Kidney (tissue), 14 donors: ENCODE data around the gene CLASRP. TPM values are rescaled to one million over a fixed set of nuclear protein-coding genes. Genes with fewer than 3 reads are reported as not detected.
A peak's percentile ranks its signal among the peaks of the same experiment; 100 is the strongest.

ENCODE experiments used
- DNase-seq, 5 donors: peaks; one replicate each; pipeline ENCODE4 v3.0.0-alpha.2; 2013 to 2020
- FAIRE-seq: peaks from 2 replicates; lab custom pipeline; 2012; peaks lifted over from hg19 to GRCh38; lab: Jason Lieb, UNC
- H3K27ac ChIP-seq, 2 donors: one replicate each; pipeline ENCODE4 v1.7.0; 2013; ENCODE audit warnings: low read depth in 2 of 2, low read length in 2 of 2, inconsistent platforms in 1 of 2
- H3K27me3 ChIP-seq: one replicate; pipeline ENCODE4 v1.7.1; 2013; ENCODE audit warnings: low read length, inconsistent platforms; ENCODE audit not compliant: control insufficient read depth, insufficient read depth
- H3K36me3 ChIP-seq, 3 donors: one replicate each; pipeline versions ENCODE4 v1.7.0 to v1.7.1; 2013; ENCODE audit warnings: low read length in 3 of 3, control low read depth in 1 of 3, inconsistent platforms in 1 of 3; ENCODE audit not compliant: insufficient read depth in 3 of 3, control insufficient read depth in 2 of 3
- H3K4me1 ChIP-seq, 3 donors: one replicate each; pipeline versions ENCODE4 v1.7.0 to v1.7.1; 2013; ENCODE audit warnings: low read length in 3 of 3, inconsistent platforms in 1 of 3, low read depth in 1 of 3; ENCODE audit not compliant: control insufficient read depth in 2 of 3, insufficient read depth in 2 of 3
- H3K4me3 ChIP-seq, 3 donors: one replicate each; pipeline versions ENCODE4 v1.7.0 to v1.8.1; 2013; ENCODE audit warnings: low read length in 3 of 3, control low read depth in 1 of 3, inconsistent platforms in 1 of 3
- H3K9ac ChIP-seq, 3 donors: one replicate each; pipeline versions ENCODE4 v1.7.0 to v1.7.1; 2013; ENCODE audit warnings: low read length in 3 of 3, control low read depth in 1 of 3, inconsistent platforms in 1 of 3
- H3K9me3 ChIP-seq, 3 donors: one replicate each; pipeline versions ENCODE4 v1.7.0 to v1.7.1; 2013; ENCODE audit warnings: low read length in 3 of 3, control low read depth in 1 of 3, inconsistent platforms in 1 of 3; ENCODE audit not compliant: control insufficient read depth in 2 of 3, insufficient read depth in 1 of 3
- CTCF ChIP-seq: IDR thresholded peaks from 3 replicates; pipeline ENCODE4 v1.5.1; 2012; ENCODE audit warnings: mild to moderate bottlenecking, moderate library complexity, borderline replicate concordance; ENCODE audit not compliant: insufficient read depth; ENCODE audit errors: extremely low read depth
- intact Hi-C: fragments of 100-400 bp; cut with DNase I; formaldehyde crosslinking; loops from one replicate; pipeline ENCODE4 v1.11.1; 2022
- polyA plus RNA-seq: library from polyadenylated mRNA; stranded (reverse); fragments of 350-450 nt; fragmentation: Illumina TruSeq; extraction: RNeasy Lipid Tissue Mini Kit (QIAGEN cat#74804); gene quantifications from one replicate; pipeline ENCODE4 v1.2.3, GENCODE V29; 2014; ENCODE audit warnings: low read depth, low replicate concordance; ENCODE audit not compliant: insufficient read depth
- total RNA-seq: library from RNA; stranded (reverse); fragmentation: NEBNext Ultra II Directional; extraction: Animal tissue kit (Norgen Biotek cat#: 25700); gene quantifications from one replicate; pipeline ENCODE4 v1.2.1, GENCODE V29; 2021
- donor health status: control.
- donor health status: control.
- donor health status: control.
- donor health status: control.
- donor health status: control.
- donor health status: DM: yes; HTN: yes; CAD: no.
- donor health status: Normal renal cell carcinoma (clear cell type).

The CLASRP gene
- total and polyA plus RNA-seq, 2 donors from 2014 or later: 38.0 to 83.6 TPM

- Histone ChIP-seq H3K4me1 (no peaks in the 10 kb centered on the region), H3K27ac (no peak overlapping the region), H3K4me3 (no peak overlapping the region), H3K36me3 (peaks cover 0 to 2% (median 0%) of the 10 kb centered on the region in 3 donors), H3K9me3 (no peaks in the 10 kb centered on the region), H3K27me3 (no peaks in the 10 kb centered on the region), H3K9ac (no peak overlapping the region)
- FAIRE-seq (no peak), DNase-seq (peak in 3 of 5 donors; percentile 63 to 72 (median 72))
- intact Hi-C loops: no loop called here
- TF ChIP-seq CTCF: peak; percentile 47
These were observed 22.2 kb upstream of the CLASRP start for GRCh38 chr19:45016388-45017314.

GRCh38 chr19:45019187-45019586, 19.7 kb upstream of the CLASRP start:
- no peak for TF ChIP-seq CTCF
- Histone ChIP-seq H3K9me3 (no peaks in the 10 kb centered on the region), H3K4me3 (no peak overlapping the region), H3K36me3 (peaks cover 0 to 2% (median 0%) of the 10 kb centered on the region in 3 donors), H3K27ac (no peak overlapping the region), H3K4me1 (no peaks in the 10 kb centered on the region), H3K27me3 (no peaks in the 10 kb centered on the region), H3K9ac (no peak overlapping the region)
- no peak for DNase-seq
- intact Hi-C loops: no loop called here
- no peak for FAIRE-seq

GRCh38 chr19:45020071-45020470, 18.8 kb upstream of the CLASRP start:
- no peak for TF ChIP-seq CTCF
- FAIRE-seq (no peak), DNase-seq (no peak)
- no peaks in the 10 kb centered on the region for H3K9me3 ChIP-seq
- no peaks in the 10 kb centered on the region for H3K27me3 ChIP-seq
- H3K4me1 ChIP-seq: no peaks in the 10 kb centered on the region
- H3K4me3 ChIP-seq: no peak overlapping the region
- intact Hi-C loops: no loop called here
- peaks cover 0 to 2% (median 0%) of the 10 kb centered on the region in 3 donors for H3K36me3 ChIP-seq
- no peak overlapping the region for H3K27ac ChIP-seq
- H3K9ac ChIP-seq: no peak overlapping the region
